ENCODE data around the gene CAMTA1. TPM values are rescaled to one million over a fixed set of nuclear protein-coding genes. Genes with fewer than 3 reads are reported as not detected.
A peak's percentile ranks its signal among the peaks of the same experiment; 100 is the strongest.

CAMTA1 gene
- total RNA-seq, 2 donors from 2014 or later, result 105 to 113 TPM

DNA sequence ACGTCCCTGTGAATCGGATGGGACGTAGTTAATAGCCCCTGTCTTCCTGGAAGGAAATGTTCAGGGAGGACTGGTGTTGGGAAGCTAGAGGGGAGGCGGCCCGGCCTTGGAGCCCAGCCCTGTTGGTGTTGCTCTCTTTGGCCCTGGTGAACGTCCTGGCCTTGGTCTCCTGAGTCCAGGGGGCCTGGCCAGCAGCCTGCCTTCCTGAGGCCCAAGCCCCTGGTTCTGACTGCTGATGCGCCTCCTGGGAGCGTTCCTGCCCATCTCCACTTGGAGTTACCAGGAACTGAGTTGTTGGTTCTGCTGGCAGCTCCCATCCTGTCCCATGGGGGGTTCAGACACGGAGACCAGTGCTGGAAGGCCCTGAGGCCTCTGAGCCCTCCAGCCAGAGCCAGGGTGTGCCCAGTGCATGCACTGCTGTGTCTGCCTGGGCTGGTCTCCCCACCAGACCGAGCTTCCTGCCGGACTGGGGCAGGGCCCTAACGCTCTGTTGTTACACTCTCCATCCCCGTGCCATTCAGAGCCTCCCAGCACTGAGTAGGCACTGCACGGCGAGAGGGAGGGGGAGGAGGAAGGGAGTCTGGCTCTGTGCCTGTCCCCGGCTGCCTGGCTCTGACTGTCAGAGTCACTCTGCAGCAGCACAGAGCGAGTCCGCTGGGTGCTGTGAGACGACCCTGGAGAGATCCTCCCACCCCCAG is 603.4 kb downstream of the CAMTA1 start:
- Histone ChIP-seq H3K9me3 (no peaks in the 10 kb centered on the region), H3K4me3 (no peak overlapping the region), H3K27me3 (replicated peaks; ENCODE audit: insufficient read depth) (no peaks in the 10 kb centered on the region), H3K4me1 (ENCODE audit: control insufficient read depth in 1 of 2, low read depth in 2 of 2) (peaks cover 3 to 12% of the 10 kb centered on the region in 2 donors), H3K36me3 (no peaks in the 10 kb centered on the region), H3K27ac (peak overlapping the region in 1 of 2 donors; percentile 37)
- no peak for TF ChIP-seq CTCF (IDR thresholded peaks at IDR 0.05)
- DNase-seq (ENCODE audit: low spot score) (no peak), ATAC-seq (ENCODE audit: insufficient number of reproducible peaks, low FRiP score, low read depth) (no peak)

DNA sequence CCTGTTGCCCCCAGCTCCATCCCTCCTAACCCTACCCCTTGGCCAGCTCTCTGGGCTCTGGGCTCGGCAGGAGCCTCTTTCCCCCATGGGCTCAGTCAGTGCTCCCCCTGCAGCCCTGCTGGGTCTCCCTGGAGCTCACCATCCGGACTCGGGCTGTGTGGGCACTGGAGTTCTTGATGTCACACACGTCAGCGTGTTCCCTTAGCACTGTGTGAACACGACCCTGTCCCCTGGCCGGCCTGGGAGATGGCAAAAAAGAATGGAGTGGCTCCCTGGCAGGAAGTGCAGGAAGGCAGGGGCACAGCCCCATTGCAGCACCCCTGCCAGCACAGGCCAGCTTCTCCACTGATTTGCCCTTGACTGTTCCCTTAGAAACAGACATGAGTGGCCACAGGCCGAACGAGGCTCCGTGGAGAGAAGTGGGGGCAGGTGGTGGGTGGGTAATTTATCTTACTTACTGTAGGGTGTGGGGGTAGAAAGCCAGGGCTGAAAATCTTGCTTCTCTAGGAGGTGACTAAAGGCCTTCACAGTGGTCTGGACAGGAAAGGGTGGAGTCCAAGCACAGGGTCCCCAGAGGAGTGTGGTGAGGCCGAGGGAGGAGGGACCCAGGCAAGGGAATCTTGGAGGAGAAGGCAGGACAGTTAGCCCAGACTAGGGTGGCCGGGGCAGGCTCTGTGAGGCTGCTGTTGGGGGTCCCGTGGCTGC is 604.1 kb downstream of the CAMTA1 start:
- no peak overlapping the region for H3K27ac ChIP-seq
- no peak for DNase-seq (ENCODE audit: low spot score)
- no peak for ATAC-seq (ENCODE audit: insufficient number of reproducible peaks, low FRiP score, low read depth)
- no peaks in the 10 kb centered on the region for H3K36me3 ChIP-seq
- H3K27me3 ChIP-seq (replicated peaks; ENCODE audit: insufficient read depth), result no peaks in the 10 kb centered on the region
- no peak overlapping the region for H3K4me3 ChIP-seq
- no peak for TF ChIP-seq CTCF (IDR thresholded peaks at IDR 0.05)
- H3K4me1 ChIP-seq (ENCODE audit: control insufficient read depth in 1 of 2, low read depth in 2 of 2), result peaks cover 3 to 12% of the 10 kb centered on the region in 2 donors
- H3K9me3 ChIP-seq, result no peaks in the 10 kb centered on the region

- Histone ChIP-seq H3K27ac (no peak overlapping the region), H3K27me3 (replicated peaks; ENCODE audit: insufficient read depth) (no peaks in the 10 kb centered on the region), H3K4me3 (no peak overlapping the region), H3K4me1 (ENCODE audit: control insufficient read depth in 1 of 2, low read depth in 2 of 2) (peaks cover 3 to 12% of the 10 kb centered on the region in 2 donors), H3K9me3 (peaks cover 2% of the 10 kb centered on the region), H3K36me3 (no peaks in the 10 kb centered on the region)
- DNase-seq (ENCODE audit: low spot score), result no peak
- no peak for ATAC-seq (ENCODE audit: insufficient number of reproducible peaks, low FRiP score, low read depth)
- no peak for TF ChIP-seq CTCF (IDR thresholded peaks at IDR 0.05)
These were observed 604.8 kb downstream of the CAMTA1 start for GRCh38 chr1:7389906-7390603.

DNA sequence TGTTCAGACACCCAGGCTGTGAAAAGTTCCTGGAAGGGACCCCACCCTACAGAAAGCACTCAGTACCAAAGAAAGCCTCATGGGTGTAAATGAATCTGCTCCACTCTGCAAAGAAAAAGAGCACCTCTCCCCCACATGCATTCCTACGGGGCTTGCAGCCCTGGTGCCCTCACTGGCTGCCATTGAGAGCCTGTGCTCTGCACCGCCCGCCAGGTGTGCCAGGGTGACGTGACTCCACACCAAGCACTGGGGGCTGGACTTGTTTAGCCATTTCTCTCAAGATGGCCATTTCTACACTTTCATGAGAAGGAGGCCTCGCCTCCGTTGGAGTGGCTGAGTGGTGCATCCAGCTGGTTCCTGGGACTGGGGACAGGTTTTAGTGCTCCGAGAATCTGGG is 605.3 kb downstream of the CAMTA1 start:
- no peak for ATAC-seq (ENCODE audit: insufficient number of reproducible peaks, low FRiP score, low read depth)
- Histone ChIP-seq H3K36me3 (no peaks in the 10 kb centered on the region), H3K4me1 (ENCODE audit: control insufficient read depth in 1 of 2, low read depth in 2 of 2) (peaks cover 3 to 12% of the 10 kb centered on the region in 2 donors), H3K27ac (no peak overlapping the region), H3K27me3 (replicated peaks; ENCODE audit: insufficient read depth) (no peaks in the 10 kb centered on the region), H3K9me3 (peaks cover 6% of the 10 kb centered on the region), H3K4me3 (no peak overlapping the region)
- DNase-seq (ENCODE audit: low spot score), result no peak
- TF ChIP-seq CTCF (IDR thresholded peaks at IDR 0.05), result no peak

- H3K9me3 ChIP-seq, result peaks cover 12% of the 10 kb centered on the region
- no peaks in the 10 kb centered on the region for H3K36me3 ChIP-seq
- DNase-seq (ENCODE audit: low spot score) (no peak), ATAC-seq (ENCODE audit: insufficient number of reproducible peaks, low FRiP score, low read depth) (no peak)
- peaks cover 3 to 12% of the 10 kb centered on the region in 2 donors for H3K4me1 ChIP-seq (ENCODE audit: control insufficient read depth in 1 of 2, low read depth in 2 of 2)
- no peaks in the 10 kb centered on the region for H3K27me3 ChIP-seq (replicated peaks; ENCODE audit: insufficient read depth)
- no peak overlapping the region for H3K27ac ChIP-seq
- no peak for TF ChIP-seq CTCF (IDR thresholded peaks at IDR 0.05)
- no peak overlapping the region for H3K4me3 ChIP-seq
These were observed 607.9 kb downstream of the CAMTA1 start for GRCh38 chr1:7393136-7393535.
